H9 (cell line): ENCODE measurements around the gene BRMS1L. TPM values are rescaled to one million over a fixed set of nuclear protein-coding genes. Genes with fewer than 3 reads are reported as not detected.

Experiments
- DNase-seq: peaks from one replicate; pipeline ENCODE4 v3.0.0-alpha.2; 2017
- H2AFZ ChIP-seq: one replicate; pipeline ENCODE4 v1.6.1; 2013; ENCODE audit warnings: mild to moderate bottlenecking, low read length, control low read depth, moderate library complexity
- H2AK5ac ChIP-seq: 2 replicates; pipeline ENCODE4 v1.6.1; 2013; ENCODE audit warnings: low read length, control low read depth, mixed read lengths; ENCODE audit not compliant: insufficient read length
- H2BK120ac ChIP-seq: one replicate; pipeline ENCODE4 v1.6.1; 2013; ENCODE audit warnings: low read depth, mild to moderate bottlenecking, low read length, control low read depth, inconsistent platforms; ENCODE audit not compliant: poor library complexity, severe bottlenecking
- H2BK12ac ChIP-seq: 2 replicates; pipeline ENCODE4 v1.6.1; 2013; ENCODE audit warnings: low read length, control low read depth, mixed read lengths, low read depth; ENCODE audit not compliant: insufficient read length
- H2BK15ac ChIP-seq: 2 replicates; pipeline ENCODE4 v1.6.1; 2013; ENCODE audit warnings: low read depth, low read length, control low read depth
- H2BK20ac ChIP-seq: one replicate; pipeline ENCODE4 v1.6.1; 2013; ENCODE audit warnings: low read depth, mild to moderate bottlenecking, low read length, control low read depth, inconsistent platforms; ENCODE audit not compliant: poor library complexity, severe bottlenecking
- H2BK5ac ChIP-seq: 2 replicates; pipeline ENCODE4 v1.6.1; 2013; ENCODE audit warnings: low read length, control low read depth, mixed read lengths; ENCODE audit not compliant: insufficient read length
- H3K14ac ChIP-seq: 2 replicates; pipeline ENCODE4 v1.6.1; 2013; ENCODE audit warnings: low read length, control low read depth; ENCODE audit not compliant: insufficient read depth
- H3K18ac ChIP-seq: 2 replicates; pipeline ENCODE4 v1.6.1; 2013; ENCODE audit warnings: low read depth, mild to moderate bottlenecking, mixed read lengths, low read length, control low read depth; ENCODE audit not compliant: insufficient read length
- H3K23ac ChIP-seq: 2 replicates; pipeline ENCODE4 v1.6.1; 2013; ENCODE audit warnings: low read length, control low read depth, mixed read lengths, low read depth; ENCODE audit not compliant: insufficient read length
- H3K23me2 ChIP-seq: 2 replicates; pipeline ENCODE4 v1.6.1; 2013; ENCODE audit warnings: low read depth, mild to moderate bottlenecking, mixed read lengths, low read length, control low read depth; ENCODE audit not compliant: insufficient read length, poor library complexity, severe bottlenecking
- H3K27ac ChIP-seq: 2 replicates; pipeline ENCODE4 v1.5.1; 2013; ENCODE audit warnings: low read length, control low read depth, mixed read lengths, low read depth; ENCODE audit not compliant: insufficient read length
- H3K27me3 ChIP-seq: 2 replicates; pipeline ENCODE4 v1.6.1; 2013; ENCODE audit warnings: low read length, control low read depth, inconsistent platforms; ENCODE audit not compliant: insufficient read depth
- H3K4ac ChIP-seq: 2 replicates; pipeline ENCODE4 v1.6.1; 2013; ENCODE audit warnings: low read depth, mild to moderate bottlenecking, control low read depth, inconsistent platforms, low read length, moderate library complexity
- H3K4me1 ChIP-seq: 2 replicates; pipeline ENCODE4 v1.6.1; 2013; ENCODE audit warnings: low read length, control low read depth, inconsistent platforms; ENCODE audit not compliant: insufficient read depth
- H3K4me2 ChIP-seq: 2 replicates; pipeline ENCODE4 v1.6.1; 2013; ENCODE audit warnings: low read length, control low read depth, mixed read lengths; ENCODE audit not compliant: insufficient read length, insufficient read depth
- H3K56ac ChIP-seq: 2 replicates; pipeline ENCODE4 v1.6.1; 2013; ENCODE audit warnings: low read depth, mild to moderate bottlenecking, mixed read lengths, low read length, control low read depth; ENCODE audit not compliant: insufficient read length
- H3K79me1 ChIP-seq: 2 replicates; pipeline ENCODE4 v1.6.1; 2013; ENCODE audit warnings: low read depth, mild to moderate bottlenecking, moderate library complexity, low read length, control low read depth, inconsistent platforms; ENCODE audit not compliant: insufficient read depth, poor library complexity, severe bottlenecking
- H3K79me2 ChIP-seq: 2 replicates; pipeline ENCODE4 v1.6.1; 2013; ENCODE audit warnings: low read length, control low read depth, inconsistent platforms; ENCODE audit not compliant: insufficient read depth
- H3K9ac ChIP-seq: 2 replicates; pipeline ENCODE4 v1.6.1; 2013; ENCODE audit warnings: low read length, control low read depth, mixed read lengths; ENCODE audit not compliant: insufficient read length; ENCODE audit errors: extremely low read depth
- H3K9me3 ChIP-seq: one replicate; pipeline ENCODE4 v1.6.1; 2013; ENCODE audit warnings: low read depth, low read length, inconsistent platforms; ENCODE audit not compliant: control insufficient read depth
- H3T11ph ChIP-seq: one replicate; pipeline ENCODE4 v1.6.1; 2013; ENCODE audit warnings: mild to moderate bottlenecking, low read length, control low read depth, inconsistent platforms
- H4K20me1 ChIP-seq: one replicate; pipeline ENCODE4 v1.6.1; 2013; ENCODE audit not compliant: control insufficient read depth, insufficient read length, insufficient read depth
- H4K5ac ChIP-seq: 2 replicates; pipeline ENCODE4 v1.6.1; 2013; ENCODE audit warnings: low read depth, mild to moderate bottlenecking, mixed read lengths, low read length, control low read depth; ENCODE audit not compliant: insufficient read length
- H4K8ac ChIP-seq: replicated peaks from 2 replicates; pipeline ENCODE4 v1.6.1; 2013; ENCODE audit warnings: low read length, control low read depth, mixed read lengths, low read depth; ENCODE audit not compliant: insufficient read length
- H4K91ac ChIP-seq: 2 replicates; pipeline ENCODE4 v1.6.1; 2013; ENCODE audit warnings: low read depth, mild to moderate bottlenecking, moderate library complexity, mixed read lengths, low read length, control low read depth; ENCODE audit not compliant: insufficient read length
- H3K27ac Mint-ChIP-seq, 3 experiments: 2 replicates in 2 of 3; 3 replicates in 1 of 3; pipeline ENCODE4 v1.8.0; 2020 to 2021; ENCODE audit warnings: mixed read lengths in 3 of 3, mild to moderate bottlenecking in 1 of 3, moderate library complexity in 1 of 3
- H3K27me3 Mint-ChIP-seq: 2 replicates; pipeline ENCODE4 v1.8.0; 2021; ENCODE audit warnings: low read depth, mild to moderate bottlenecking, moderate library complexity, mixed read lengths
- H3K36me3 Mint-ChIP-seq, 3 experiments: 2 replicates in 2 of 3; 3 replicates in 1 of 3; pipeline ENCODE4 v1.8.0; 2020 to 2021; ENCODE audit warnings: low read depth in 3 of 3, mixed read lengths in 3 of 3; ENCODE audit not compliant: insufficient read depth in 1 of 3
- H3K4me1 Mint-ChIP-seq, 2 experiments: 2 replicates each; pipeline ENCODE4 v1.8.0; 2020; ENCODE audit warnings: mixed read lengths in 2 of 2
- H3K4me3 Mint-ChIP-seq, 2 experiments: 2 replicates in 1 of 2; 3 replicates in 1 of 2; pipeline ENCODE4 v1.8.0; 2020 to 2021; ENCODE audit warnings: mild to moderate bottlenecking in 2 of 2, mixed read lengths in 2 of 2, moderate library complexity in 1 of 2
- H3K9me3 Mint-ChIP-seq, 2 experiments: 2 replicates in 1 of 2; 3 replicates in 1 of 2; pipeline ENCODE4 v1.8.0; 2020; ENCODE audit warnings: mild to moderate bottlenecking in 2 of 2, mixed read lengths in 2 of 2, moderate library complexity in 1 of 2
- CTCF ChIP-seq: fragments of 200-600 bp; sonication (generic); conservative IDR thresholded peaks from 3 replicates; pipeline ENCODE4 v1.8.0; 2021; ENCODE audit warnings: antibody characterized with exemption, mild to moderate bottlenecking
- WGBS: extraction: QIAGEN DNeasy Blood & Tissue Kit; methylation state at CpG from one replicate; pipeline ENCODE4 v1.1.7; 2013; ENCODE audit warnings: missing lambda C conversion rate, low lambda C conversion rate, mixed read lengths; ENCODE audit not compliant: insufficient read length; ENCODE audit errors: extremely low coverage; 5-methylcytosine and 5-hydroxymethylcytosine counted together
- total RNA-seq: library from RNA; stranded (reverse); gene quantifications from 2 replicates; pipeline ENCODE4 v1.2.1, GENCODE V29; 2021

The BRMS1L gene
- total RNA-seq, 1 experiment from 2014 or later, result 12.9 TPM

GRCh38 chr14:35909665-35910064, 83.5 kb downstream of the BRMS1L start:
- Histone ChIP-seq H4K91ac (no peak overlapping the region), H4K5ac (no peak overlapping the region), H3K4me1 (no peaks in the 10 kb centered on the region), H4K8ac (no peak overlapping the region), H3K79me1 (no peaks in the 10 kb centered on the region), H3K4ac (no peak overlapping the region), H2AFZ (no peak overlapping the region), H2BK5ac (no peak overlapping the region), H3K18ac (no peak overlapping the region), H3T11ph (no peak overlapping the region), H3K27me3 (no peaks in the 10 kb centered on the region), H2BK120ac (no peak overlapping the region), H3K9me3 (no peaks in the 10 kb centered on the region), H2BK12ac (no peak overlapping the region), H4K20me1 (no peaks in the 10 kb centered on the region), H3K79me2 (no peaks in the 10 kb centered on the region), H3K4me2 (no peak overlapping the region), H2AK5ac (no peak overlapping the region), H3K23ac (no peak overlapping the region), H2BK15ac (no peak overlapping the region), H3K27ac (no peak overlapping the region), H3K9ac (no peak overlapping the region), H3K56ac (no peak overlapping the region), H3K14ac (no peak overlapping the region), H3K23me2 (no peaks in the 10 kb centered on the region), H2BK20ac (no peak overlapping the region)
- no CpG with 5 or more reads among the region's 4 CpGs for WGBS
- Mint-ChIP-seq H3K36me3 (no peaks in the 10 kb centered on the region), H3K4me1 (no peaks in the 10 kb centered on the region), H3K27me3 (no peaks in the 10 kb centered on the region), H3K9me3 (no peaks in the 10 kb centered on the region), H3K4me3 (no peak overlapping the region), H3K27ac (no peak overlapping the region)
- no peak for TF ChIP-seq CTCF
- DNase-seq, result no peak
